ENCODE data around the gene SH3RF3.
"Not testable (repeated sequence)": the region's sequence is repeated elsewhere in the genome, so short reads cannot be mapped to it uniquely, and the experiment has no call there.

SH3RF3 gene

GRCh38 chr2:109128616-109129355, at the start of gene SH3RF3:
SH3RF3 (plus strand) TSS chr2:109129205.
- no peak for DNase-seq (ENCODE audit: low spot score)

GRCh38 chr2:109079590-109079989, 49.4 kb upstream of the SH3RF3 start:
- DNase-seq (ENCODE audit: low spot score) = no peak

GRCh38 chr2:109080109-109080508, 48.9 kb upstream of the SH3RF3 start:
- no peak for DNase-seq (ENCODE audit: low spot score)

GRCh38 chr2:109080757-109081156, 48.2 kb upstream of the SH3RF3 start:
- DNase-seq (ENCODE audit: low spot score) = no peak

- no peak for DNase-seq (ENCODE audit: low spot score)
Observed at GRCh38 chr2:109081374-109081773, 47.6 kb upstream of the SH3RF3 start.

- DNase-seq (ENCODE audit: low spot score) = no peak
Observed at GRCh38 chr2:109083771-109084170, 45.2 kb upstream of the SH3RF3 start.

- DNase-seq (ENCODE audit: low spot score) = no peak
Observed at GRCh38 chr2:109084341-109084740, 44.7 kb upstream of the SH3RF3 start.

- no peak for DNase-seq (ENCODE audit: low spot score)
Observed at GRCh38 chr2:109085912-109086742, 42.9 kb upstream of the SH3RF3 start.

GRCh38 chr2:109086743-109087020, 42.3 kb upstream of the SH3RF3 start:
- DNase-seq (ENCODE audit: low spot score) = no peak

- DNase-seq (ENCODE audit: low spot score) = no peak
Observed at GRCh38 chr2:109087055-109087663, 41.8 kb upstream of the SH3RF3 start.

- no peak for DNase-seq (ENCODE audit: low spot score)
Observed at GRCh38 chr2:109089602-109090300, 39.3 kb upstream of the SH3RF3 start.

GRCh38 chr2:109091526-109091925, 37.5 kb upstream of the SH3RF3 start:
- DNase-seq (ENCODE audit: low spot score) = no peak

GRCh38 chr2:109094144-109094543, 34.9 kb upstream of the SH3RF3 start:
- no peak for DNase-seq (ENCODE audit: low spot score)

GRCh38 chr2:109098251-109098920, 30.6 kb upstream of the SH3RF3 start:
- DNase-seq (ENCODE audit: low spot score) = no peak

GRCh38 chr2:109098921-109099273, 30.1 kb upstream of the SH3RF3 start:
- DNase-seq (ENCODE audit: low spot score) = no peak

GRCh38 chr2:109102588-109103233, 26.3 kb upstream of the SH3RF3 start:
- DNase-seq (ENCODE audit: low spot score) = no peak

GRCh38 chr2:109105113-109105512, 23.9 kb upstream of the SH3RF3 start:
- DNase-seq (ENCODE audit: low spot score) = no peak

GRCh38 chr2:109108740-109109139, 20.3 kb upstream of the SH3RF3 start:
- DNase-seq (ENCODE audit: low spot score) = no peak

- DNase-seq (ENCODE audit: low spot score) = no peak
Observed at GRCh38 chr2:109109342-109109741, 19.7 kb upstream of the SH3RF3 start.

GRCh38 chr2:109110170-109110569, 18.8 kb upstream of the SH3RF3 start:
- no peak for DNase-seq (ENCODE audit: low spot score)

- not testable (repeated sequence) for DNase-seq (ENCODE audit: low spot score)
Observed at GRCh38 chr2:109117181-109117580, 11.8 kb upstream of the SH3RF3 start.

GRCh38 chr2:109117780-109118179, 11.2 kb upstream of the SH3RF3 start:
- no peak for DNase-seq (ENCODE audit: low spot score)

Measured in hematopoietic multipotent progenitor cell treated with erythropoietin and hydrocortisone succinate and interleukin-3 and kit ligand, for 17 days (in vitro differentiated cells).